HuH-7.5 (cell line): ENCODE measurements around the gene ZNF385B.
"Not testable (repeated sequence)": the region's sequence is repeated elsewhere in the genome, so short reads cannot be mapped to it uniquely, and the experiment has no call there.

Source experiments
- DNase-seq: peaks from one replicate; pipeline ENCODE4 v3.0.0; 2011; ENCODE audit warnings: low spot score

The ZNF385B gene

DNA sequence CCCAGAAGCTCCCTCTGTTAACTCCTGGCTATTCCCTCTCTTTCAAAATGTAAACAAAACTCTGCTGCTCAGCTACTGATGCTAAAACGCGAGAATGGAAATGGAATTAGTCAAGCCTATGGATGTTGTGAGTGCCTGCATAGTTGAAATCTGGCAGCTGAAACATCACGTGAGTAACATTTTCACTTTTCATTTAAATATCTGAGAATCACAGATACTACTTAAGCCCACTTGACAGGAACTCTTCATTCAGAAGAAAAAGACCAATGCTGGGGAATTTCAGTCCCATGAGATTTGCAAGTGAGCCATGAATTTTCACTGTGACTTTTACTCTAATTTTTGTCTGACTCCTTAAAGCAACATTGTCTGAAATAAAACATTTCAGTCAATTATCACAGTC, 381.5 kb downstream of the ZNF385B start:
- no peak for DNase-seq

DNA sequence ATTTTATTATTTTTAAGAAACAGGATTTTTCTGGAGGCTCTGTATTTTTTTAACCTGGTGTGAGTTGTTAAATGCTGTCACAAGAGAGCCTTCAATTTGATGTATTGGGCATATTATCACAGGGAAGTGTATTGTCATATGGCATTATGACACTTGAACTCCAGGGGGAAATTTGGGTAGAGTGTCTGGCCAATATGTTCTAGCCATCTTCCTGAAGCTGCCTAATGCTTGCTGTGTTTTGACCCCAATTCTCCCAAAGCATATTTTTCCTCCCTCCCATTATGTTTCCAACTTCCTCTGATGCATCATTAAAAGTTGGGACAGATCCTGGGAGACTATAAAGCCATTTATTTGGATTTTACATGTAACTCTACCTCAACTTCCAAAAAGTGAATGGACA, 382.6 kb downstream of the ZNF385B start:
- DNase-seq, result no peak

- no peak for DNase-seq
Measured at GRCh38 chr2:179470992-179471391, 390.4 kb downstream of the ZNF385B start.

DNA sequence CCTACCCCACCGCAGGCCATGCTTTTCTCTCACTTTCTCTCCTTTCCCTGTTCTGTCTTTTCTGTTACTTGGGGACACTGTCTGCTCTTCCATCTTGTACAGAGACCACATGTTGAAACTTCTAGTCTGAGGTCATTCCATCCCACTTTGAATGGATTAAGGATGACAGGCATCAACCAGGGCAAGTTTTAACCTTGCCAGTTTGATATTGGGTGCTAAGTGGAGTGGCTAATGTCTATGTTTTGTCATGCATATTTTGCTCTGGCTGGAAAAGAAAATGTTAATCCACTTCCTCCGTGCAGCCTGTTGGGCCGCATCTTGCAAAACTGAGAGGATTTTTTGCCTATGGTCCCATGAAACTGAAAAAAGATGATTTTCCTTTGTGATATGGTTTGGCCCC, 391.3 kb downstream of the ZNF385B start:
- DNase-seq, result no peak

DNA sequence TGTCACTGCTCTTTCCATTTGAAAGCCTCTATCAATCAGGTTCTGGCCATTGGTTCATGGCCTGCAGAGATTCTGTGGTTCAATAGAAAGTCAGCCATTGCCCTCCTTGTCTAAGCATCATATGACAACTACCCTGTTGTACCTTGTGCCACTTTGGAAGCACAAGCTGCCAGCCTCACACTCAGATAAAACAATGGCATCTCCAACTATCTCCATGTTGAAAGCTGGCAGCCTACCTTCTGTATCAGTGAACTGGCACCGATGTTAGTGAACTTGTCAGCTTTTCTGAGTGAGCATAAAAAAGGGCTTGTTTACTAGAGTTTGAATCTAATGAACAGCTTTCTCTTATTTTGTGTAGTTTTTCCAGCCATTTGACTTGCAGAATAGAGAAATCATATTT, 393.5 kb downstream of the ZNF385B start:
- DNase-seq, result no peak

- no peak for DNase-seq
Measured at GRCh38 chr2:179467111-179467510, 394.3 kb downstream of the ZNF385B start.

DNA sequence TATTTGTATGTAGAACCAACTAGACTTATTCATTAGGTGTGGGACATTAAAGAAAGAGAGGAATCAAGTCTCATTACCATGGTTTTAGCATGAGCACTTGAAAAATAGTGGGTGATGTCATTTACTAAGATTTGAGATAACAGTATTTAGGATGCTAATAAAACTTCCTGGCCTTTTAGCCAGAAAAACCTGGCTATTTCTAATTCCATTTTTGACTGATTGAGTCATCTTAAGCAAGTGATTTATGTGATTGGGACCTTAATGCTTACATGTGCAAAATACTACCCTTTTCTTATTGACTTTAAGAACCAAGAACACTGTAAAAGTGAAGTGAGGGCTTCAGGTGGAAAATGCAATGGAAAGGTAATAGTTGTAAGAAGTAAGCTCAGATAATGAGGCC, 400.0 kb downstream of the ZNF385B start:
- DNase-seq, result no peak

- no peak for DNase-seq
Measured at GRCh38 chr2:179460181-179460929, 401.1 kb downstream of the ZNF385B start.

GRCh38 chr2:179458113-179458512, 403.3 kb downstream of the ZNF385B start:
- not testable (repeated sequence) for DNase-seq

GRCh38 chr2:179455824-179456223, 405.6 kb downstream of the ZNF385B start:
- no peak for DNase-seq

GRCh38 chr2:179455172-179455524, 406.3 kb downstream of the ZNF385B start:
- DNase-seq, result no peak

- no peak for DNase-seq
Measured at GRCh38 chr2:179454443-179455171, 406.8 kb downstream of the ZNF385B start.

DNA sequence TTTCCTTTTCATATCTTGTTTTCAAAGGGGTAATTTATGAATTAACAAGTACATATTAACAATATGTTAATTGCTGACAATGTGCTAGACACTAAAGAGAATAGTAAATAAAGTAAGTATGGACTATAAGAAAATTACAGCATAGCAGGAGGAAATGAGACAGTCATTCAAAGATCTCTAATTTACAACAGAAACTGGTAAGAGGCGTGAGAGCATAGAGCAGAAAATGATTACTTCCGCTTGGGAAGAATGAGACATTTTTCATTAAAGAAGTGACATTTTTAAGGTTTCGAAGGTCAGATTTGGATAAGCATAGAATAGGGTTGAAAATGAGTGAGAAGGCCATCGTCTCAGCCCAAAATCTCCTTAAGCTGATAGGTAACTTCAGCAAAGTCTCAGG, 412.4 kb downstream of the ZNF385B start:
- no peak for DNase-seq

DNA sequence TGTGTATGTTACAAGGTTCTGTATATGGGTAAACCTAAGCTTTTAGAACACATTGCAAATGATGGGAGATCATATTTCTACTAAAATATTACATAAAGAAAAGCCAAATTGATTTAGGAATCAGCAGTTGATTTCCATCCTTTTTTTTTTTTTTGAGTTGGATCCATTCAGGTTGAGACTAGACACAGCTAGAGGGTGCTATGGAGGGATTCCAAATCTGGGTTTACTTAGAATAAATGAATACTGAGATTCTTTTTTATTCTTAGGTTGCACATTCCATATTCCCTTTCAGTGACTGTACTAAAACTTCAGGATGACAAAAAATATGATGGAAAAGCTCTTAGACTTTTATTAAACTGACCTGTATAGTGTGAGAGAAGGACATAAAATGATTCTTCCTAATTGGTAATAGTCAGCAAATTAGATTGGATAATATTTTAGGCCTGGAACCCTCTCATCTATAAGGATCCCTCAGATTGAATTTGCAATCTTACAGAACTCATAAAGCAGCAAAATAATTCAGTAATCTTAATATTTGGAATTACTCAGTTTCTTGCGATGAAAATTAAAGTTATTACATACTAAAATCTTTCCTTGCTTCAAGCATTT, 413.5 kb downstream of the ZNF385B start:
- DNase-seq, result no peak

DNA sequence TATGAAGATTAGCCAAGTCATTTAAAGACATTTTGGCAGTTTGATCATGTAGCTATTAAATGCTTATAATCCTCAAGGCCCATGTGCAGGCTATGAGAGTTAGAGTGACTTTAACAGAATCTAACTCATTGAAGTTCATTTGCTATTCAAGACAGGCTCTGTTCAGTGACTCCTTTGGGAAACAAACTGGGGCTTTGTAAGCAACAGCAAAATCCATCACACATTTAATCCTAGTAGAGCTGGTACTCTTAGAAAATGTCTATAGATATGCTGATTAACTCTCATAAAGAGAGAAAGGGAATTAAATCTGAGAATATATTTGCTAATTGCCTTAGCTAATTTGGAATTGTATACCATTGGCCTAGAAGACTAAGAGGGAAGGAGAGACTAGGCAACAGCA, 414.0 kb downstream of the ZNF385B start:
- DNase-seq, result no peak

- no peak for DNase-seq
Measured at GRCh38 chr2:179446476-179447141, 414.8 kb downstream of the ZNF385B start.

- DNase-seq, result no peak
Measured at GRCh38 chr2:179444056-179444455, 417.4 kb downstream of the ZNF385B start.

DNA sequence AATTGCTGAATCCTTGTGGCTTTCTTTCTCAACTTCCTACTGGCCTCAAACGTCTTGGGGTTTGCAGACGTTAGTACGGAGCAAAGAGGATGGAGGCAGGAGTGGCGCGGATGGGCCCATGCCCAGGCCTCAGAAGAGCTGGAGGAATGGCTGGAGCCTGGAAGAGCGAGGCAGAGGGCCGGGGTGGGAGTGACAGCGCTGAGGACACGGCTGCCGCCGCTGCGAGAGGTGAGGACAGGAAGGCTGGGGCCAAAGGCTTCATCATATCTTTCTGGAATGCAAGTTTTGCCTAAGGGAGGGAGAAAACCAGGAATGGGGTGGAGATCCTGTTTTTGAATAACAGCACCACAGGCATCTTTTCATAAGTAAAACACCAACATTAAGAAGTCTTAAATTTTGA, 418.2 kb downstream of the ZNF385B start:
- no peak for DNase-seq

DNA sequence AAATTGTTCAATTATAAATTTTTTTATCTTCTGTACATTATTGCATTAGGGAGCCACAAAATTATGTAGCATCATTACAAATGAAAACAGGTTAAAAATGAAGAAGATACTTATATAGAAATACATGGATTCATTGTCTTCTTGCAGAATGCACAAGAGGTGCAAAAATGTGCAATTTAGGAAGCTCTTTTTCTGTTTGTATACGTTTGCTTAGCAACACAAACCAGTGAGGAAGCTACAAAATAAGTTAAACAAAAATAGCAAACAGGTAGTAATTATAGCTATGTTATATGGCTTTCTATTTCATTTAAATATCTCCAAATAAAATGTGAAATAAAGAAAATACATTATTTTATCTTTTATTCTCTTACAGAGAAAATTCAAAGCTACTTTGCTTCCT, 419.2 kb downstream of the ZNF385B start:
- no peak for DNase-seq

DNA sequence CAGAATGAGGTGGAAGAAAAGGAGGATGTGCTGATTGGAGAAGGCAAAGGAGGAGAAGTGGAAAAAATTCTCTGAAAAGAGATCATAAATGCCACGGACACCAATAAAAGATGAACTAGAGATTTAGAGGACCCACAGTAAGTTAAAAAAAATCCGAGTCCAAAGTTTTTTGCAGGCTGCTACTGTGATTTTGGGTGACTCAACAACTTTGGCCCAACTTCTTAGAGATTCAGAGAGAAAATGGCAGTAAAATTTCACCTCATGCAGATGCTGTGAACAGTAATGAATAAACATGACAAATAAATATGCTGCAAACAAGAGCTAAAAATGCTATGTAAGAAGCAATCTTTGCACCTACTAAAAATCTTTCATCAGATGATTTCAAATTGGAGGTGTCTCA, 419.9 kb downstream of the ZNF385B start:
- DNase-seq, result no peak

DNA sequence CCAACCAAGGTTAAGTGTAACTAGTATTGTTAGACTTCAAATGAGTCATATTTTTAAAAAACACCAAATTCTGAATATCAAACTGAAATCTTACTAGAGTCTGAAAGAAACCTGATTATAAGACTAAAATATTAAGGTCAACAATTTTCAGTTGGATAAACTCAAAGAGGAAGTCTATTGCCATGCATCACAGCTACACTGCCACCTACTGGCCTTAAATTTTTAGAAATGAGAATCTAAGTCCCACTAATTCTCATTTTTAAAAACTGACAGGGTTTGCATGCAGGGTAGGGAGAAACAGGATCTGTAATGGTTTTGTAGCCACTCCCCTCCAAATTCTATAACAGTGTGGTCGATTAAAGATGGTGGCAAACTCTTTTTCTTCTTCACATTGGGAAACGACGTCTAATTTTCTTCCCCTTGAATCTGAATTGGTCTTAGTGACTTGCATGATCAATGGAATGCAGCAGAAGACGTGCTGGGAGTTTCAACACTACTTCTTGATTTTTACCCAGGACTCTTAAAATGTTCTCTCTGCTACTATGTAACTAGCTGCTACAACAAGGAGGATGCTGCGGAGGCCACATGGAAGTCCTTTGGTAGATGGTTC, 420.7 kb downstream of the ZNF385B start:
- DNase-seq, result peak; percentile 11

GRCh38 chr2:179438654-179439053, 422.8 kb downstream of the ZNF385B start:
- no peak for DNase-seq
